Measurements from ENCODE around the gene CTRB1. TPM values are rescaled to one million over a fixed set of nuclear protein-coding genes. Genes with fewer than 3 reads are reported as not detected.
A peak's percentile ranks its signal among the peaks of the same experiment; 100 is the strongest.

Gene CTRB1
- total RNA-seq, 1 experiment from 2014 or later: not detected

- ChIA-PET CTCF (interaction anchor here (0.6 to 1.4 kb wide), 3 partner anchors 9 to 158 kb away, joined by 3 to 5 read pairs (median 3); no protein-coding TSS in a partner anchor), POLR2A (interaction anchor here (2.4 kb wide), 1 partner anchor 44 kb away, joined by 7 read pairs; no protein-coding TSS in a partner anchor)
- intact Hi-C loops (cut with micrococcal nuclease): no loop called here
- BruUV-seq (replicated peaks): no TSS peak
- H3K4me1 Mint-ChIP-seq (ENCODE audit: insufficient read depth, unreplicated experiment): peaks cover 18% of the 10 kb centered on the region
- peaks cover 12% of the 10 kb centered on the region for H3K36me3 Mint-ChIP-seq (ENCODE audit: insufficient read depth, unreplicated experiment)
- H3K27ac Mint-ChIP-seq (ENCODE audit: low read depth, unreplicated experiment): no peak overlapping the region
- H3K27me3 Mint-ChIP-seq (ENCODE audit: insufficient read depth, unreplicated experiment): no peaks in the 10 kb centered on the region
- no peak for TF ChIP-seq CTCF (IDR thresholded peaks at IDR 0.05; ENCODE audit: unreplicated experiment)
- no peak overlapping the region for H3K4me3 Mint-ChIP-seq (ENCODE audit: unreplicated experiment)
- no peaks in the 10 kb centered on the region for H3K9me3 Mint-ChIP-seq (ENCODE audit: unreplicated experiment)
- no peak for DNase-seq (ENCODE audit: unreplicated experiment)
These were observed 42.2 kb downstream of the CTRB1 start for GRCh38 chr16:75260851-75261589.

- Mint-ChIP-seq H3K27me3 (ENCODE audit: insufficient read depth, unreplicated experiment) (no peaks in the 10 kb centered on the region), H3K36me3 (ENCODE audit: insufficient read depth, unreplicated experiment) (peaks cover 12% of the 10 kb centered on the region), H3K4me1 (ENCODE audit: insufficient read depth, unreplicated experiment) (peaks cover 22% of the 10 kb centered on the region), H3K9me3 (ENCODE audit: unreplicated experiment) (no peaks in the 10 kb centered on the region), H3K4me3 (ENCODE audit: unreplicated experiment) (no peak overlapping the region), H3K27ac (ENCODE audit: low read depth, unreplicated experiment) (no peak overlapping the region)
- CTCF ChIA-PET: interaction anchor here (0.5 to 1.5 kb wide), 5 partner anchors 10 to 158 kb away, joined by 3 to 5 read pairs (median 3); no protein-coding TSS in a partner anchor
- no peak for DNase-seq (ENCODE audit: unreplicated experiment)
- intact Hi-C loops (cut with micrococcal nuclease): no loop called here
- POLR2A ChIA-PET: interaction anchor here (2.4 kb wide), 1 partner anchor 44 kb away, joined by 7 read pairs; no protein-coding TSS in a partner anchor
- no TSS peak for BruUV-seq (replicated peaks)
- no peak for TF ChIP-seq CTCF (IDR thresholded peaks at IDR 0.05; ENCODE audit: unreplicated experiment)
These were observed 42.8 kb downstream of the CTRB1 start for GRCh38 chr16:75261590-75262078.

- H3K4me1 Mint-ChIP-seq (ENCODE audit: insufficient read depth, unreplicated experiment): peaks cover 23% of the 10 kb centered on the region
- no peaks in the 10 kb centered on the region for H3K9me3 Mint-ChIP-seq (ENCODE audit: unreplicated experiment)
- intact Hi-C loops (cut with micrococcal nuclease): no loop called here
- H3K27me3 Mint-ChIP-seq (ENCODE audit: insufficient read depth, unreplicated experiment): no peaks in the 10 kb centered on the region
- H3K4me3 Mint-ChIP-seq (ENCODE audit: unreplicated experiment): no peak overlapping the region
- no peak for TF ChIP-seq CTCF (IDR thresholded peaks at IDR 0.05; ENCODE audit: unreplicated experiment)
- DNase-seq (ENCODE audit: unreplicated experiment): no peak
- ChIA-PET CTCF (interaction anchor here (0.5 to 1.5 kb wide), 4 partner anchors 10 to 123 kb away, joined by 3 to 5 read pairs (median 4); no protein-coding TSS in a partner anchor), POLR2A (interaction anchor here (2.4 kb wide), 1 partner anchor 43 kb away, joined by 7 read pairs; no protein-coding TSS in a partner anchor)
- H3K36me3 Mint-ChIP-seq (ENCODE audit: insufficient read depth, unreplicated experiment): peaks cover 12% of the 10 kb centered on the region
- BruUV-seq (replicated peaks): no TSS peak
- peak overlapping the region; percentile 46 for H3K27ac Mint-ChIP-seq (ENCODE audit: low read depth, unreplicated experiment)
These were observed 43.5 kb downstream of the CTRB1 start for GRCh38 chr16:75262104-75262799.

- CTCF ChIA-PET: interaction anchor here (1.2 to 1.5 kb wide), 3 partner anchors 10 to 29 kb away, joined by 4 to 5 read pairs (median 5); no protein-coding TSS in a partner anchor
- Mint-ChIP-seq H3K27ac (ENCODE audit: low read depth, unreplicated experiment) (peak overlapping the region; percentile 46), H3K4me1 (ENCODE audit: insufficient read depth, unreplicated experiment) (peaks cover 23% of the 10 kb centered on the region), H3K4me3 (ENCODE audit: unreplicated experiment) (no peak overlapping the region), H3K27me3 (ENCODE audit: insufficient read depth, unreplicated experiment) (no peaks in the 10 kb centered on the region), H3K36me3 (ENCODE audit: insufficient read depth, unreplicated experiment) (peaks cover 12% of the 10 kb centered on the region), H3K9me3 (ENCODE audit: unreplicated experiment) (no peaks in the 10 kb centered on the region)
- POLR2A ChIA-PET: interaction anchor here (0.8 to 2.4 kb wide), 2 partner anchors 8 to 42 kb away, joined by 3 to 7 read pairs; no protein-coding TSS in a partner anchor
- BruUV-seq (replicated peaks): no TSS peak
- no peak for DNase-seq (ENCODE audit: unreplicated experiment)
- TF ChIP-seq CTCF (IDR thresholded peaks at IDR 0.05; ENCODE audit: unreplicated experiment): no peak
- intact Hi-C loops (cut with micrococcal nuclease): no loop called here
These were observed 44.0 kb downstream of the CTRB1 start for GRCh38 chr16:75262800-75263127.
